B cell (primary cell): ENCODE results near the gene ZNF534. TPM values are rescaled to one million over a fixed set of nuclear protein-coding genes. Genes with fewer than 3 reads are reported as not detected.

Source experiments
- ATAC-seq: fragments of 200-7000 bp; cut with Tn5 transposase; one replicate; pipeline ENCODE4 v1.10.0; 2021; ENCODE audit warnings: low read depth, mild to moderate bottlenecking, moderate number of reproducible peaks, moderate library complexity
- CTCF ChIA-PET: fragments of 350-600 bp; sonication (Branson Sonifier 250); formaldehyde crosslinking; loops from one replicate; lab custom pipeline; 2021; ENCODE audit warnings: antibody characterized with exemption, inconsistent platforms; lab: Charles Lee
- POLR2A ChIA-PET: fragments of 350-600 bp; sonication (Branson Sonifier 250); formaldehyde crosslinking; loops from one replicate; lab custom pipeline; 2021; ENCODE audit warnings: antibody characterized with exemption; lab: Charles Lee
- DNase-seq: peaks from one replicate; pipeline ENCODE4 v3.0.0; 2013
- H2AFZ ChIP-seq: 2 replicates; pipeline ENCODE4 v1.6.1; 2012; ENCODE audit warnings: mild to moderate bottlenecking, low read depth, low read length; ENCODE audit not compliant: insufficient read depth, poor library complexity, severe bottlenecking
- H3K27ac ChIP-seq, 2 donors: 1 replicate in 1 of 2; 2 replicates in 1 of 2; pipeline ENCODE4 v1.5.1; 2012 to 2013; ENCODE audit warnings: low read length in 2 of 2, mild to moderate bottlenecking in 2 of 2, moderate library complexity in 1 of 2
- H3K27me3 ChIP-seq, 4 experiments: fragments of 200-600 bp in 1 of 4; sonication (generic) in 1 of 4; replicated peaks in 1 of 4; 1 replicate in 2 of 4; 2 replicates in 2 of 4; pipeline versions ENCODE4 v1.6.1 to v1.7.0; 2013 to 2016; ENCODE audit warnings: low read length in 3 of 4, mild to moderate bottlenecking in 2 of 4, mixed read lengths in 1 of 4, moderate library complexity in 1 of 4; ENCODE audit not compliant: insufficient read depth in 4 of 4, control insufficient read depth in 3 of 4; ENCODE audit errors: control extremely low read depth in 1 of 4
- H3K36me3 ChIP-seq, 2 experiments: replicated peaks in 1 of 2; 1 replicate in 1 of 2; 2 replicates in 1 of 2; pipeline versions ENCODE4 v1.6.1 to v1.7.1; 2013; ENCODE audit warnings: low read length in 1 of 2; ENCODE audit not compliant: insufficient read depth in 2 of 2, control insufficient read depth in 1 of 2; ENCODE audit errors: control extremely low read depth in 1 of 2, extremely low read depth in 1 of 2
- H3K4me1 ChIP-seq, 2 donors: fragments of 200-600 bp in 1 of 2; sonication (generic) in 1 of 2; 1 replicate in 1 of 2; 2 replicates in 1 of 2; pipeline versions ENCODE4 v1.5.1 to v1.6.1; 2013 to 2017; ENCODE audit warnings: low read length in 2 of 2; ENCODE audit not compliant: control insufficient read depth in 2 of 2, insufficient read depth in 2 of 2
- H3K4me2 ChIP-seq: replicated peaks from 2 replicates; pipeline ENCODE3; 2012; ENCODE audit warnings: mild to moderate bottlenecking, low read depth, low read length; ENCODE audit not compliant: poor library complexity, severe bottlenecking
- H3K4me3 ChIP-seq, 5 experiments: fragments of 200-600 bp in 1 of 5; sonication (generic) in 1 of 5; 1 replicate in 3 of 5; 2 replicates in 2 of 5; pipeline versions ENCODE4 v1.5.1 to v1.7.0; 2011 to 2016; ENCODE audit warnings: low read length in 4 of 5, mild to moderate bottlenecking in 4 of 5, low read depth in 2 of 5, control low read depth in 1 of 5, moderate library complexity in 1 of 5; ENCODE audit not compliant: insufficient read depth in 1 of 5; ENCODE audit errors: control extremely low read depth in 1 of 5, extremely low read depth in 1 of 5
- H3K79me2 ChIP-seq: fragments of 200-600 bp; sonication (generic); one replicate; pipeline ENCODE4 v1.6.0; 2016; ENCODE audit warnings: low read length; ENCODE audit not compliant: control insufficient read depth, insufficient read depth
- H3K9ac ChIP-seq: fragments of 200-600 bp; sonication (generic); 2 replicates; pipeline ENCODE4 v1.6.1; 2017; ENCODE audit warnings: mild to moderate bottlenecking, low read length, moderate library complexity
- H3K9me3 ChIP-seq, 3 donors: one replicate each; pipeline versions ENCODE4 v1.6.1 to v1.7.1; 2013; ENCODE audit warnings: low read length in 2 of 3; ENCODE audit not compliant: control insufficient read depth in 2 of 3, insufficient read depth in 1 of 3; ENCODE audit errors: control extremely low read depth in 1 of 3
- H4K20me1 ChIP-seq: 2 replicates; pipeline ENCODE4 v1.6.0; 2012; ENCODE audit warnings: mild to moderate bottlenecking, low read length; ENCODE audit not compliant: insufficient read depth, control insufficient read depth, poor library complexity, severe bottlenecking
- H3K27ac Mint-ChIP-seq: one replicate; pipeline ENCODE4 v1.8.0; 2021; ENCODE audit warnings: mixed read lengths
- H3K27me3 Mint-ChIP-seq: one replicate; pipeline ENCODE4 v1.8.0; 2021; ENCODE audit warnings: mixed read lengths
- H3K4me1 Mint-ChIP-seq: one replicate; pipeline ENCODE4 v1.8.0; 2021; ENCODE audit warnings: mixed read lengths
- H3K4me3 Mint-ChIP-seq: one replicate; pipeline ENCODE4 v1.8.0; 2021; ENCODE audit warnings: mixed read lengths
- H3K9me3 Mint-ChIP-seq: one replicate; pipeline ENCODE4 v1.8.0; 2022; ENCODE audit warnings: mixed read lengths; ENCODE audit not compliant: insufficient read depth
- CTCF ChIP-seq: fragments of 200-600 bp; IDR thresholded peaks from one replicate; pipeline ENCODE4 v1.8.0; 2022; ENCODE audit warnings: antibody characterized with exemption, mild to moderate bottlenecking
- EZH2 ChIP-seq: IDR thresholded peaks from 2 replicates; pipeline ENCODE4 v1.6.1; 2012; ENCODE audit warnings: borderline replicate concordance, low read depth, mild to moderate bottlenecking, moderate library complexity, low read length; ENCODE audit not compliant: insufficient read depth, poor library complexity, severe bottlenecking
- WGBS: methylation state at CpG from one replicate; pipeline ENCODE4 v1.1.5; 2013; ENCODE audit warnings: missing lambda C conversion rate; ENCODE audit not compliant: insufficient coverage; 5-methylcytosine and 5-hydroxymethylcytosine counted together
- intact Hi-C: fragments of 100-400 bp; cut with micrococcal nuclease; formaldehyde crosslinking; loops from one replicate; pipeline ENCODE4 v1.10.0; 2022
- polyA plus RNA-seq: library from polyadenylated mRNA; depleted of rRNA; stranded (reverse); fragments of >200 nt; gene quantifications from 2 replicates; pipeline ENCODE4 v1.2.3, GENCODE V29; 2012
- total RNA-seq, 2 donors: library from RNA; stranded (reverse); fragments of 120-200 nt in 1 of 2; gene quantifications; 1 replicate in 1 of 2; 2 replicates in 1 of 2; pipeline versions ENCODE4 v1.2.3 to v1.2.4, GENCODE V29; 2013 to 2022

ZNF534 gene
- total and polyA plus RNA-seq, 2 donors (not counting 1 experiment from before 2014, with no cell fraction given), result 0.04 TPM; not detected in 1

- Histone ChIP-seq H3K79me2 (no peaks in the 10 kb centered on the region), H3K9me3 (peaks cover 22 to 75% (median 37%) of the 10 kb centered on the region in 3 donors), H2AFZ (no peak overlapping the region), H3K4me1 (no peaks in the 10 kb centered on the region), H3K36me3 (no peaks in the 10 kb centered on the region), H3K4me3 (no peak overlapping the region), H3K27ac (no peak overlapping the region), H4K20me1 (no peaks in the 10 kb centered on the region), H3K9ac (no peak overlapping the region), H3K27me3 (no peaks in the 10 kb centered on the region), H3K4me2 (no peak overlapping the region)
- CTCF ChIA-PET, result no interaction called here
- POLR2A ChIA-PET, result no interaction called here
- Mint-ChIP-seq H3K4me1 (no peaks in the 10 kb centered on the region), H3K4me3 (no peak overlapping the region), H3K27ac (no peak overlapping the region), H3K27me3 (no peaks in the 10 kb centered on the region), H3K9me3 (peaks cover 34% of the 10 kb centered on the region)
- intact Hi-C loops, result no loop called here
- WGBS, result 84% methylated on average over 3 of the region's 14 CpGs
- ATAC-seq (no peak), DNase-seq (no peak)
- TF ChIP-seq EZH2 (no peak), CTCF (no peak)
Observed at GRCh38 chr19:52464798-52465470, 36.0 kb downstream of the ZNF534 start.

GRCh38 chr19:52473655-52474350 is 44.9 kb downstream of the ZNF534 start:
- Histone ChIP-seq H3K4me2 (no peak overlapping the region), H3K9ac (no peak overlapping the region), H4K20me1 (no peaks in the 10 kb centered on the region), H3K36me3 (no peaks in the 10 kb centered on the region), H3K79me2 (no peaks in the 10 kb centered on the region), H3K27me3 (no peaks in the 10 kb centered on the region), H2AFZ (no peak overlapping the region), H3K4me3 (no peak overlapping the region), H3K4me1 (no peaks in the 10 kb centered on the region), H3K27ac (no peak overlapping the region), H3K9me3 (peaks cover 18 to 93% (median 50%) of the 10 kb centered on the region in 3 donors)
- POLR2A ChIA-PET, result no interaction called here
- WGBS, result no CpG with 5 or more reads among the region's 3 CpGs
- no peak overlapping the region for H3K27ac Mint-ChIP-seq
- intact Hi-C loops, result no loop called here
- H3K27me3 Mint-ChIP-seq, result no peaks in the 10 kb centered on the region
- DNase-seq, result no peak
- CTCF ChIA-PET, result no interaction called here
- H3K9me3 Mint-ChIP-seq, result peaks cover 29% of the 10 kb centered on the region
- no peak for ATAC-seq
- no peaks in the 10 kb centered on the region for H3K4me1 Mint-ChIP-seq
- no peak overlapping the region for H3K4me3 Mint-ChIP-seq
- no peak for TF ChIP-seq CTCF
- TF ChIP-seq EZH2, result no peak
